HG03342 (cell line): Measurements from ENCODE around the gene SYPL2.

Experiments used
- ATAC-seq: cut with Tn5 transposase; IDR thresholded peaks from one replicate; pipeline ENCODE4 v1.9.1; 2021; ENCODE audit warnings: mild to moderate bottlenecking, moderate library complexity; ENCODE audit not compliant: unreplicated experiment

The SYPL2 gene

DNA sequence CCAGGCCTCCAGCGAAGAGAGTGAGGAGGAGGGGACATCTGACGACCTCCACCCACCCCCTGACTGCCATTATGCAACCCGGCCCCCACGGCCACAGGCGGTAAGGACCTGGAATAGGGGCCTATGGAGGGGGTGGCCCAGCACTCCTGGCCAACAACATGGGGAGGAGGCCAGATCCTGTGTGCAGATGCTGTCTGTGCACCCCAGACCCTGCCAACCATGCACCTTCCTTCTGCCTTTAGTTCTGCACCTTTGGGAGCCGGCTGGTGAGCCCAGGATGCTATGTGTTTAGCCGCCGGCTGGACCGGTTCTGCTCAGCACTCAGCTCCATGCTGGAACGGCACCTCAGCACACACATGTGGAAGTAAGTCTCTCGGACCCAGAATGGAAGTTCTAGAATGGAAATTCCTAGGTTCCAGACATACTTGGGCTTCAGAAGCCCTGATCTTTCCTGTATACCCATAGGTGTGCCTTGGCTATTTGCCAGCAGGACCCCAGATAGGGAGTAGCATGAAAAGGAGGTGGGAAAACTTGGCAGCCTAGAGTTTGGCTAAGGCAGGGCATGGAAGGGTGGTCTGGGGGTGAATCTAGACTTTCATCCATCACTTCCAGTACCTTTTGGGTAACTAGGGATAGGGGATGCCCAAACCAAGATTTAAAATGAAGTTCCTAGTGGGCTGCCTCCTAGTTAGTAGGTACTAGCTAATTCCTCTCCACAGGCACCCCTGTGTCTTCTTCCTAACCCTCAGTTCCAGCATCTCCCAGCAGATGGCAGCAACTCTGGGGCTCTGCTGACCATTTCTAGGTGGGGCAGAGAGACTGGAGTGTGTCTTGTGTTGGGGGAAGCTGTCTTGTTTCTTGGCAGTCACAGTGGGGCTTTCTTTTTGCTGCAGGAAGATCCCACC is 23.9 kb downstream of the SYPL2 start:
- no peak for ATAC-seq

DNA sequence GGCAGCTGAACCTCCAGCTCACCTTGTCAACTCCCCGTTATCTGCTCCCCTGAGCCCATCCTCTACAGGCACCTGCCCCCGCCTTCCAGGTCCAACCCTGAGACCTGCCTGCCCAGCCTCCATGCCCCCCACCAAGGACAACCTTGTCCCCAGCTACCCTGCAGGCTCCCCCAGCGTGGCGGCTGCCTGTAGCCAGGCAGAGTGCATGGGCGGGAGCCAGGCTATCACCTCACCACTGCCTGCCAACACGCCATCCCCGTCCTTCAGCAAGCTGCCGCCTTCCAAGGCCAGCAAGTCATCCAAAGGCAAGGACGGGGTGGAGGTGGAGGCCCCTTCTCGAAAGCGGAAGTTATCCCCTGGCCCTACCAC is 24.6 kb downstream of the SYPL2 start:
- no peak for ATAC-seq

DNA sequence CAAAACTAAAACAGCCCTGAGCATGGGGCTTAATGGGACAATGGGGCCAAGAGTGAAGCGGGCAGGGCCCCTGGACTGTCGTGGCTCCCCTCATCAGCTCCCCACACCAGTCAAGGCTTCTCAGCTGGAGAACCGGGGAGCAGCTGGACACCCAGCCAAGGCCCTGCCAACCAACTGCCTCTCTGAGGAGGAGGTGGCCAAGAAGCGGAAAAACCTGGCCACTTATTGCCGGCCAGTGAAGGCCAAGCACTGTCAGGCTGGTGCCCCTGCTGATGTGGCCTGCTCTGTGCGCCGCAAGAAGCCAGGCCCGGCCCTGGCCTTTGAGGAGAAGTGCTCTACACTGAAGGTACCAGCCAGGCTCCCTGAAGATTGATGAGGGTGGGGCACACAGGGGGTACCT is 25.0 kb downstream of the SYPL2 start:
- ATAC-seq = no peak

DNA sequence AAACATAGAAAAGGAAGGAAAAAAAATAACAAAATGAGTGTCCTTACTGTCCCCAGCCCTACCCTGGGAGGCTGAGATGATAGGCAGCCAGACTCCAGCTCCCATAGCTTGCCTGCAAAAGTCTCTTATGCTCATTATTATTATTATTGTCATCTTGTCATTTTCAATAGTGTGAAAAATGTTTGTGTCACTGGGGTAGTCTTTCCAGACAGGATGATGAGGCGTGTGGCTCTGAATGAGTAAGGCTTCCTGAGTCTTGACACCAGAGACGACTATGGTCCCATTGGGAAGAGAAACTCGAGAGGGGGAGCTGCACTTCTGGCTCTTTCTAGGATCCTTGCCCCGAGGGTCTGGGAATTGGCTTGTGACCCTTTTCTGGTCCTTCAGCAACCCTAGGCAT is 26.4 kb downstream of the SYPL2 start:
- ATAC-seq = no peak

DNA sequence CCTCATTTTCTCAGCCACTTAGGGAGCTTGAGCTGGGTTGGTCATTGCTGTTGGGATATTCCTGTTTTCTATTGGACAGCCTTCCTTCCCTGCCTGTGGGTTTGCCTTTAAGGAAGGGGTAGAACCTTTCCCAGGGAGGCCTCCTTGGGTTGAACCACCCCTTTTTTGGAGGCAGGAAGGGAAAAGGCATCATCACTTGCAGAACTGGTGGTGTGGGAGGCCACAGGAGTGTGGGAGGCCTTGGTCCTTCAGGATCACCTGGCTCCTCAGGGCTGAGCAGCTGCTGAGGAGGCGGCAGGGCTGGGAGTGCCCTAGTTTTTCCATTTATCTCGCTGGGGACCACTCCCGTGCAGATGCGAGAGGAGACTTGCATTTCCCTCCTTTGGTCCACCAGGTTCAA is 26.9 kb downstream of the SYPL2 start:
- no peak for ATAC-seq

DNA sequence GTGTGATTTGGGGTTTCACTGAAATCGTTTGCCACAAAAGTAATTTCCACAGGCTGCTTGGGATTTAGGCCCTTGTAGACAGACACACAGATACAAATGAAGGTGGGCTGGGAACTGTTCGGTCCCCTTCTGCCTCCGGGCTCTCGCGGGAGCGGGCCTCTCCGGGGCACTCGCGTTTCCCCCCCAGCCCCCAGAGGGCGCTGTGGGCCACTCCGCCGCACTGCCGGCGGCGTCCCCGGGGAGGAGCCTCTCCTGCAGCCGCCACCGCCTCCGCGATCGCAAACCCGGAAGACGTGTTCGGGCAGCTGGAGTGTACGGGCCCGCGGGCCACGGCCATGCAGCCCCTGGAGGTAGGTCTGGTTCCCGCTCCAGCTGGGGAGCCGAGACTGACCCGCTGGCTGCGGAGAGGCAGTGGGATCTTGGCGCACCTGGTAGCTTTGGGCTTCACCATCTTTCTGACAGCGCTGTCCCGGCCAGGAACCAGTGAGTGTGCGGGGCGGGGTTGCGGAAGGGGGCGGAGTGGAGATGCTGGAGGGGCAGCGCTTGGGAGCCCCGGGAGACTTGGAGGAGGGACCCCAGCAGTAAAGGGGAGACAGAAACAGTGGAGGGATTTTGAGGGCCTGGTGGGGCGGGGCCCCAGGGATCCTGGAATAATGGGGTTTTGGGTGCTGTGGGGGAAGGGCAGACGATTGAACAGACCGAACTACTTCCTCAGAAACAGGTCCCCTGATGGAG is 27.6 kb downstream of the SYPL2 start, which contains the start of gene CYB561D1:
CYB561D1 (plus strand) TSS at position 290 of the 735 bp plus-strand sequence; CDS start at position 336, 46 bp downstream.
- peak; percentile 90 for ATAC-seq

DNA sequence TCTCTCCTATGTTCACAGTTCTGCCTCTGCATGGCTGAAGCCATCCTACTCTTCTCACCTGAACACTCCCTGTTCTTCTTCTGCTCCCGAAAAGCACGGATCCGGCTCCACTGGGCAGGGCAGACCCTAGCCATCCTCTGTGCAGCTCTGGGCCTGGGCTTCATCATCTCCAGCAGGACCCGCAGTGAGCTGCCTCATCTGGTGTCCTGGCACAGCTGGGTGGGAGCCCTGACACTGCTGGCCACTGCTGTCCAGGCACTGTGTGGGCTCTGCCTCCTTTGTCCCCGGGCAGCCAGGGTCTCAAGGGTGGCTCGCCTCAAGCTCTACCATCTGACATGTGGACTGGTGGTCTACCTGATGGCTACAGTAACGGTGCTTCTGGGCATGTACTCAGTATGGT is 29.4 kb downstream of the SYPL2 start:
- no peak for ATAC-seq

DNA sequence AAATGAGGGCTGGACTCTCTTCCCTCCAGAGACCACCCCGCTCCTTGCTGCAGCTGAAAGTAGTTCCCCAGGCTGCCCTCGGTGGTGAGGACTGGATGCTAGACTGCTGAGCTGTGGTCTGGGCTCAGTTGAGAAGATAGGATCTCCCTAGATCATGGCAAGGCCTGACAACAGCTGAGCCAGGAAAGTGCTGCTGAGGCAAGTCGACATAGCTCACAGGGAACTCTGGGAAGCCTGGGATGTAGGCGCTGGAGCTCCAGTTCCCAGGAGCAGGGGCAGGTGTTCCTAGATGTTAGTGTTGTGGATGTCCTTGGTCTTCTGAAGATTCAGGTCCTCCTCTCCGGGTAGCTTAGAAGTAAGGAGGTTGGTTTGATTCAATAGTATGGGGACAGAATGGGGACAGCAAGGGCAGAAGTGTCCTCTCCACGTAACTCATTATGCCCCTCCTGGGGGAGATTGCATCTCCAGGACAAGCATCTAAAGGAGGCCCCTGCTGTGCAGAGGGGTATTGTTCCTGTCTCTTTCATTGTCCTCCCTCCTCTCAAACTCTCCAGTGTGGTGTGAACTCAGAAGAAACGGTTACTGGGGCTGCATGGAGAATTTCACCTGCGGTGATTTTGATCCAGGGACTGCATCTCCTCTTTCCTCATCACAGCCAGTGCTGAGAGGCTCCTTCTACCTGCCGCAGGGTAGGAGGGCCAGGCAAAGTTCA is 31.3 kb downstream of the SYPL2 start:
- ATAC-seq = no peak

DNA sequence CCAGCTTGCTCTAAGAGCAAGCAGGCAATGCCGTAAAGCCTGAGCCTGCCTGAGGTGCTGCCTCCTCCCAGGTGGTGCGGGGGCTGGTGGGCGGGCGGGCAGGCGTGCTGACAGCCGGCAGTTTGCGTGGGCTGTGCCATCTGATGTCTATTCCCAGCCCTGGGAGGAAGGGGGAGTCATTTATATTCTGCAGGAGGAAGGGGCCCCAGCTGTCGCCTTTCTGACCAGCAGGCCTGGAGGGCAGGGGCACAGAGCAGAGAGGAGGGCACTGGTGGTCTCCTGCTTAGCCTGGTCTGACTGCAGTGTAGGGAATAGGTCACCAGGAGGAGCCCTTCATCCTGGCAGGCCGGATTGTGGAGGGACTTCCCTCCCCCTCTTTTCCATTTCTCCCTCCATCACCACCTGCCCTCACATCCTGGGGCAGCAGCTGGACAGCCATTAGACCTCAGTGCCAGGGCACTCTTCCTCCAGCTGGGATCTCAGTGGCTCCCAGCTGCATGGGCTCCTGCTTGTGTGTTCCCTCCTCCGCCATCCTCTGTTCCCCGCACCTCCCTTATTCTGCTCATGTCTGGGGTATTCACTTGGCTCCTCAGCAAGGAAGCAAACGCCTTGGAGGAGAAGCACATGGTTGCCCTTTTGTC is 31.9 kb downstream of the SYPL2 start:
- ATAC-seq = no peak

DNA sequence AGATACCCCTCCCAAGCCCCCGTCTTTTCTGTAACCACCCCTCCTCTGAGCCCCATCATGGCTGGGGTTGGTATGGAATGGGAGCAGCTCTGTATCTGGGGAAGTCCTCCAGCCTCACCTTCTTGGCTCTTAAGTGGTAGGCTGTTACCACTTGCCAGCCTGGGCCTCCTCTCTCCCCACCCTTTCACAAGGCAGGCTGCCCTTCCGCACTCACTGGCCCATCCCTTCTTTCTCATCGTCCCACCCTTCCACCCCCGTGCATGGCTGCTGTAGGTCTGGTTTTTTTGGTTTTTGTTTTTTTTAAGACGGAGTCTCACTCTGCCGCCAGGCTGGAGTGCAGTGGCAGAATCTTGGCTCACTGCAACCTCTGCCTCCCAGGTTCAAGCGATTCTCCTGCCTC is 32.7 kb downstream of the SYPL2 start:
- ATAC-seq = no peak

DNA sequence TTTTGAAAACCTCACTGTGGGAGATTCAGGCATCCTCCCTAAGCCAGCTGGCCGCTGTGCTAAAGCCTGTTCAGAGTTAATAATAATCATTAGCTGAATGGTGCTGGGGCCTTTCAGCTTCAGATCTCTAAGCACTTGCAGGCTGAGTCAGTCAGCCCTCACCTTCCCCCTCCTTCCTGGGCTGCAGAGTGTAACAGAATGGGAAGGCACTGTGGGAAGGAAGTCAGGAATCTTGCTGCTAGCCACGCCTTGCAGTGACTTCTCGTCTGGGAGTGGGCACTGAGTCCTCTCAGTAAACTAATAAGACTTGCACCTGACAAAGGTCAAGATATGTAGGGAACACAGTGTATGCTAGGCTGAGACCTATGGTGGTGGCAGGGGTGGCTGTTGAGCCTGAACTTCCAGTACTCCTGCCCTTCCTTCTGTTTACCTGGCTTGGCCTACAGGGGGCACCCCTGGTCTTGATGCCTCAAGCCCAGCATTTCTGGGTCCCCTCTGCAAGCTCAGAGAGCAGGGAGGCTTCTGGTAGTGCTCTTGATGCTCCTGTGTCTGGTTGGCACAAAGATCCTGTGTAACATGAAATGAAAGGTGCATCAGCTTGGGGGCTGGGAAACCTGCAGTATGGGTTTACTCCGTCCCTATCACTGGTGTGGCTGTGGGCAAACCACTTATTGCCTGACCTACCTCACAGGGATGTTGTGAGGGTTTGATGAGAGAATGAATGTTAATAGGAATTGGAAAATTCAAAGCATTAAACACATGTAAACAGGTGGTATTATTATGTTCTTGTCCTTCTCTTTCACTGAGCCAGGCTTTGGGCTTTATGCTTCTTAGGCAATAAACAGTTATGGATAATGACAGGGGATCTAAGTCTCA is 33.6 kb downstream of the SYPL2 start:
- no peak for ATAC-seq

DNA sequence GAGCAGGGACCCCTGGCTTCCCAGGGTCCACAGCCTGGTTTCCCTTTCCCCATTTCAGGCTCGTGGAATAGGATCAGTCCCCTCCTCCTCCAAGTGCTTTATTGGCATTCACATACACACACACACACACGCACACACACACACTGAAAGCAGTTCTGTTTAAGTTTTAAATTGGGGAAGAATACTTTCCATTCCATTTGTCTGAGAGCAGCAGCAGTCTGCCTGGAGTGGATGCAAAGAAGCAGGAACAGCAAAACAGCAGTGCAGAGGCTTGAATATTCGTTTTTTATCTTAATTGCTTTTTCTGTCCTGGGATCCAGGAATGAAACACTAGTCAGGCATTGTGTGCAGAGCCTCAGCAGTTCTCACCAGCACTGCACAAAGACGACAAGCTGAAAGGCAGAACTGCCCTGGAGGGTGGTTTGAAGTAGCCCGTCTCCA is 34.6 kb downstream of the SYPL2 start:
- no peak for ATAC-seq

DNA sequence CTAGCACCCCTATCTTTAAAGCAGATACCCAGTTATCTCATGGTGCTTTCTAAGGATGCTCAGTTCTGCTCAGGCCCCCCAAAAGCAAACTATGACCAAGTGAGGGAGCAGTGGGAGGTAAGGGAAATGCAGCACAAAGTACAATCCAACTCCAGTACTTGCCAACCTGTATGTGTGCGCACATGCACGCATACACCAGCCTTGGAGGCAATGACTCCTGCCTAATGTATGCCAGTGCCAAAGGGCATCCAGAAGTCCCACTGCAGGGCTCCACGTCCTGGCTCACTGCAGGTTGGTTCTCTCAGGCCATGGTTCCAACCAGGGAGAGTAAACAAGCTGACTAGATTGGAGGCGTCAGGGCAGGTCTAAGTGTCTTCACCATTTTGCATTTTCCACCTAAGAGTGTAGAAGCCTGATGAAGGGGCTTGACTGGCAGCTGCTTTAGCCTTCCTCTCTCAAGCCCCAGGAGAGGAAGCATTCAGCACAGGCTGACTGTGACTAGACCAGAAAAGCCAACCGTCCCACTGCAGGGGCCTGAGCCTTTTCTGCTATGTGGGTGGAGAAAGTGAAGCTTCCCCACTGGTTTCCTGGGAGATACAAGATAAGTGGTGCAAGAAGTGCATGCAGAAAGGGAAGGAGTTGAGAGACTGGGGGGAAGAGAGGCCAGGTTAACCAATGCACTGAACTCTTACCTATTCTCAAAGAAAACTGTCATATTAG is 35.5 kb downstream of the SYPL2 start:
- ATAC-seq = no peak

DNA sequence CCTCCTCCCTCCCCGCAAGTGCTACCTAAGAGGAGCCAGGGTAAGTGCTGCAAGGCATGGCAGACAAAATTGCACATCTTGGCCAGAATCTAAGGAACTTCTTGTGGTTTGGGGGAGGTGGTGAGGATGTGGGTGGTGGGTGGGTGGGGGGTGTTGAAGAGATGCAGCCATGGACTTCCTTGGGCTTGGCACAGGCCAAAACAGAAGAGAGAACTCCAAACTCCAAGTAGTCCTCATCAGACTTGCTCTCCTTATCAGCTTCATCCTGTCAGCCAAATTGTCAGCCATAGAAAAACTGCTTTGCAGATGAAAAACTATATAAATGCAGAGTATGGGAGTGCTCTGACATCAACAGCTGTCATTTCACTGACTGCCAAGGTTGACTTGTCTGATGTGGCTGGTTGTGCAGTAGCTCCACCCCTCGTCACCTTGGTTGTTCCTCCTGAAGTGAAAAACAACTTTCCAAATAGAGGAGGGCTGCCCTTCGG is 36.1 kb downstream of the SYPL2 start:
- no peak for ATAC-seq

DNA sequence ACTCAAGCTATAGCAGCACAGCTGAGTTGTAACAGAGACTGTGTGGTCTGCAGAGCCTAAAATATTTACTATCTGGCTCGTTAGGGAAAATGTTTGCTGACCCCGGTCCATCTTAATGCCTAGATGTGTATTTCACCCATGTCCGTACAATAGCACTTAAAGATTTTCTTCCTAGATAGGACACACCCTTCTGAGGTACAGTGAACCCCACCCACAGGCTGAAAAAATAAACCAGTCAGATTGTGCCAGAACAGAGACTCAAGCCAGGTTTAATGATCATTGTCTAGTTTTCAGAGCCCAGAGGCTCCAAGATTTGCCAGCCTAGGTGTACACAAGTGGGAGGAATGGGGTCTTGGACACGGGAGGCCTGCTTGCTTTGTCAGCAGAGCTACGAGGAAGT is 37.6 kb downstream of the SYPL2 start:
- ATAC-seq = no peak

DNA sequence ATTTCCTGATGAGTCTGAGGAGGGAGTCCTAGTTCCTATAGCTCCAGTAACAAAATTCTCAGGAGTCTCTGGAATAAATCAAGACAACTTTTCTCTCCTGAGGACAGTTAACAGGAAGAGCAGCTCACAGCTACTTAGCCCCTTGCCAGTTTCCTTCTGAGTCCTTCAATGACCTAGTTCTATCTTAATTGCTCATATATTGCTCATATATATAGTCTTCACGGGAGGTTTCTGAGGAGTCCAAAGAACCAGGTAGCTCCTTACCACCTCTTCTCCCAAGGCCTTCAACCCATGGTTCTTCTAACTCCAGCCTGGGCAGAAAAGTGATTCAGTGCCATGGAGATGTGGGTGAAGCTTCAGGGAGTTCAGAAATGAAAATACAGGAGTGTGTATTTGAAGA is 38.6 kb downstream of the SYPL2 start:
- ATAC-seq = no peak

DNA sequence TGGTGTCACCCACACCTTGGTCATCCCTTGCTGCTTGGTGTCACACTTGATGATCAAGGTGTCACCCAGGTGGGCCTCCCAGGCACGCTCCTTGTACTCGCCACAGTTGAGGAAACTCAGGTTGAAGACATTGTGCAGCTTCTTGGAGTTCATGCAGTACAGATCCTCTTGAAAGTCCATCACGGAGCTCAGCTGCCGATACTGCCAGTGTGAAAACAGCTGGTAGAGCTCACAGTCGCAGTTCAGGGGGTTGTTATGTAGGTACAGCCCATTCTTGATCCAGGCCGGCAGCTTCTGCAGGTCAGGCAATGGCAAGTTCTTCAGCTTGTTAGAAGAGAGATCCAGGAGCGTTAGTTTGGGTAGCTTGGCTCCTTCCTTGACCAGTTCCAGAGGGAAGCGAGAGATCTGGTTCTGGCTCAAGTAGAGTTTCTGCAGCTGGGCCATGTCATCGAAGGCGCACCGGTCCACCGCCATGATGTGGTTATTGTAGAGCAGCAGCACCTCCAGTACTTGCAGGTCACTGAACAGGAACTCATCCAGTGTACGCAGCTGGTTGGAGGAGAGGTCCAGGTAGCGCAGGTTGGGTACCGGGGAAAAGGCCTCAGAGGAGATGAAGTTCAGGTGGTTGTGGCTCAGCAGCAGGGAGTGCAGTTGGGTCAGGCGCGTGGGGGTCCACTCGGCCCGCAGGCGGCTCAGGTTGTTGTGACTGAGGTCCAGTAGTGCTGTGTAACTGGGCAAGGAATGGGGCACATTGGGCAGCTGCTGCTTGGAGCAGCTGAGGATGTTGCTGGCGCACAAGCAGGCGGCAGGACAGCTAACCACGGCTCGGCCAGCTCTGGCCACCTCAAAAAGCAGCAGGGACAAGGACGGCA is 41.9 kb downstream of the SYPL2 start:
- ATAC-seq = no peak

DNA sequence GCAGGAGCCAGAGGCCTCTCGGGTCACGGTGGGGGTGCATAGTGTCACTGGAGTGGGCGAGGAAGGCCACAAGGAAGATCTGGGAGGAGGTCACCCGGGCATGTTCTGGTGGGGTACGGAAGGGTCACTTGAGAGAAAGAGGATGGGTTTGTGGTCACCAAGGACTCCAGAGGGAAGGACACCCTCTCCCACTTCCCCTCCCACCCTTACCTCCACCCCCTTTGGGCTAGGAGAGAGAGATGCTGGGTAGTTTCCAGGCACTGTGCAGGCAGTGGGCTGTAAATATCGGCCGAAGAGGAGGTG is 42.5 kb downstream of the SYPL2 start:
- no peak for ATAC-seq
